NCI-H1417 (cell line): ENCODE results near the gene FNDC1.

Experiments used
- DNase-seq, 3 experiments: peaks; one replicate each; lab custom pipeline; 2025; lab: John Stamatoyannopoulos, UW

FNDC1 gene

DNA sequence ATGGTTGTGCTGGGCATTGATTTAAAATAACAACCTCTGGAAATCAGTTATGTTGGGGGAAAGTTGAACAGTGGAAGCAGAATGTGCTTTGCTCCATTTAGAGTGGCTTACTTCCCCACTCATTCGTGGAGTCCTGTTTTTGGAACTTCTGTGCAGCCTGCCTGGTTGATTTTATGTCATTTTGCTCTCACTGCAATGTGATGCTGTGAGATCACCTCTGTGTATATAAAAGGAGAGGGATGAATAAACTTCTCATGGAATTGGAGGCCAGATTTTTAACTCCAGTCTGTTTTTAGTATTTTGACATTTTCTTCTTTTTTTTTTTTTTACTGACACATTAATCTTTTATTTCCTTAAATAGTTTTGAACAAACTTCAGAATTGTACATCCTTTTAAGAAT is 139.0 kb downstream of the FNDC1 start:
- no peak for DNase-seq

DNA sequence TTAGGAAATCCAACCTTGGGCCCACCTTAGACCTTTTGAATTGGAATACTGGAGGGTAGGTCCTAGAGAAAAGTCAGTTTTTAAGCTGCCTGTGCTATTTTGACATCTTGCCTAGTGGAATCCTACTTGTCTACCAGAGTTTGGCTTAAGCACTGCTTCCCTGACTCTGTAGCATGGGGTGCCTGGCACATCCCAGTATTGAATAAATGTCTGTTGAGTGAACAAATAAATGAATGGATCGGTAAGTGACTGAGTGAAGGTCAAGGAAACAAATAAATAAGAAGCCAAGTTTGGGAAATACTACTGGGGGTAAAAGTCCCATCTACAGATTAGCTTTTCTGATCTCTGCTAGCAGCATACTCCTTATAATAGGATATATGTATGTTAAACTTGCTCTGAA is 140.5 kb downstream of the FNDC1 start:
- DNase-seq = no peak

DNA sequence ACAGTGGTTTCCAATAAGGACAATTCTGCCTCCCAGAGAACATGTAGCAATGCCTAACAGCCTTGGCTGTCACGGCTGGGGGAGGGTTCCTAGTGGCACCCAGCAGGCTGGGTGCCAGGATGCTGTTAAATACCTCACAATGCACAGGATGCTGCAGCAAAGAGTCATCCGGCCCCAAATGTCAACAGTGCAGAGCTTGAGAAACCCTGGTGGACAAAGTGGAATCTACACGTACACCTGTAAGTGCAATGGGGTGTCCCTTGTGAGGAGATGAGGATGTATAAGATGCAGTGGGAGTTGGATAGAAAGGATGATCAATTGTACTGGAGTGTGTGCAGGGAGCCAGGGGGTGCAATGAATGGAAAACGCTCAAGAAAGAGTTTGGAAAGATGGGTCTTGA is 142.4 kb downstream of the FNDC1 start:
- DNase-seq = no peak

DNA sequence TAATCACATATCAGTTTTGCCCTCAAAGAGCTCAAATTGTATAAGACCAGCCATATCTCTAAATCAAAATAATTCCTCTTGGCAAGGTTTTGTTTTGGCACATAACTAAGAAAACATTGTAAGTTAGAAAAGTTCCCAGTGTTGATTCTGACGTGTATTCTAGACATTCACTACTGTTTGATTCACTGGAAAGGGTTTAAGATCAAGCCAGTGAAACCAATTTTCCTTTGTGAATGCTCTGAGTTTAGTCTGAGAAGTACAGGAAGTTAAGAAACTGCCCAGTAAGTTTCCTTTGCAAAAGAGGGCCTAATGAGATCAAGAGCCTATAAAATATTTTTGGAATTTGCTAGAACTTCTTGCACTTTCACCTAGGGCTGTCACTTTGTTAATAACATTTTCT is 143.0 kb downstream of the FNDC1 start:
- no peak for DNase-seq

DNA sequence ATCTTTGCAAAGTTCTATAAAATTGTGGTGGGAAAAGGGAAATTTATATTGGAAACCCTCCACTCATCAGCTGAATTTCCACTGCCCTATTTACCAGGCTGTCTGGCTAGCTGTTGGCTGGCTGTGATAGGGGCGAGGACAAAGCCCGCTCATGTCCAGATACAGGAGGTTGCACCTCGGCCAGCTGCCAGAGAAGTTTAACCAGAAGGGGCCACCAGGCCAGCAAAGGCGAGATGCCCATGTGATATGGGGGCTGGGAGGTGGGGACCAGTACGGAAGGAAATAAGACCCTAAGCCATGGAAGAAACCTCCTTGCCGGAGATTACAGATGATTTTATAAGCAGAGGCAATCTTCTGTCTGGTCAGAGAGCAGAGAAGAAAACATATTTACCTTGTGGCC is 143.8 kb downstream of the FNDC1 start:
- no peak for DNase-seq

DNA sequence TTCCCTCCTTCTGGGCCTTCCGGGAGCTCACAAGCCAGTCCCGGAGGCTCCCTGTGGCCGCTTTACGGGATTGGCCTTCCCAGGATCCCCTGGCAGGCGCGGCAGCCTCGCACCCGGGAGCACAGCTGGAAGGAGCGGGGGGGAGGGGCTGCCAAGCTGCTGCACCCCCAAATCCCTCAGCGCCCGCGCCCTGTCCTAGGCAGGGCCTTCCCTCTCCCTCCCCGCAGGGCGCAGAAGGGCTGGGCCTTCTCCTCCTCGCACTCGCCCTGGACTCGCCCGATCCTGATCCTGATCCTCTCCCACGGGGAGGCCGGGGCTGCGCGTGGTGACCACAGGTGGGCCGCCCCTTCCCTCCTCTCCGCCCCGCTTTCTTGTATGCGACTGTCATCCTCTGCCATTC is 146.4 kb downstream of the FNDC1 start:
- no peak for DNase-seq

DNA sequence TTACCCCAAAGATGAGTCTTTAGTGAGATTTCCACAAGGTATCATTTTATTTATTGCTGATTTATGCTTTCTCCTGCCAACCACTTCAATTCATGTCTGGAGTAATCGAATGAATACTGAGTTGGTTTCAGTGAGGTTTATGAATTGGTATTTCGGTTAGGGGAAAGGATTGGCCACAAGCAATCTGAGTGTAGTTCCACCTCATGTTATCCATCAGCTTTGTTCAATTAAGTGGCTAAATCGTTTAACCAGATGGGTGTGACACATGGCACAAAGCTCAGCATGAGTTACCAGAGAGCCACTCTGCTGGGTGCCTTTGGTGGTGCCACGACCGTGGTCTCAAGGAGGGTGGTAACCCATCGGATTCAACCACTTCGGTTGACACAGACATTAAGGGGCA is 148.2 kb downstream of the FNDC1 start:
- DNase-seq = no peak

DNA sequence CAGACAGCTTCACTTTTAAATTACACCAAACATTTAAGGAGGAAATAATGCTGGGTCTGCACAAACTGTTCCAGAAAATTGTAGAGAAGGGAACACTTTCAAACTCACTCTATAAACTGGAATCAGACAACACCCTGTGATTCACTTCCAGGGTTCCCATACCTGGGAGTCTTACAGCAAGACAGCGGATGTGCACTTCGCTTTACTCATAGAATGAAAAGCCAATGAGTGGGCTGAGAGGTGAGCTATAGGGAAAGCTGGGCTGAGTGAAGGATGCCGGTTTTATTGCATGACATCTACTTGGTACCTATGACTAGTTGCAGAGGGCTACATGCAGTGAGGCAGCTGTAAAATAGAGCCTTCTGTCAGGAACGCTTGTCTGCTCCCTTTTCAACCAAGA is 152.1 kb downstream of the FNDC1 start:
- DNase-seq = no peak
